Ovary (tissue), 9 donors: Measurements from ENCODE around the gene ATP2C2. TPM values are rescaled to one million over a fixed set of nuclear protein-coding genes. Genes with fewer than 3 reads are reported as not detected.

ENCODE experiments used
- DNase-seq, 5 donors: peaks; one replicate each; pipeline ENCODE4 v3.0.0-alpha.2; 2019 to 2020
- H3K27ac ChIP-seq, 2 donors: fragments of 200-600 bp; one replicate each; pipeline versions ENCODE4 v1.5.1 to v1.8.0; 2019 to 2022
- H3K27me3 ChIP-seq: fragments of 200-600 bp; one replicate; pipeline ENCODE4 v1.8.0; 2022
- H3K36me3 ChIP-seq: fragments of 200-600 bp; sonication (generic); one replicate; pipeline ENCODE4 v1.5.1; 2019
- H3K4me1 ChIP-seq: one replicate; pipeline ENCODE4 v1.8.1; 2013; ENCODE audit warnings: mild to moderate bottlenecking, moderate library complexity; ENCODE audit not compliant: insufficient read depth
- H3K4me3 ChIP-seq: fragments of 200-600 bp; sonication (generic); one replicate; pipeline ENCODE4 v1.5.1; 2017
- H3K9me3 ChIP-seq, 2 donors: fragments of 200-600 bp in 1 of 2; sonication (generic) in 1 of 2; one replicate each; pipeline versions ENCODE4 v1.5.1 to v1.8.1; 2013 to 2019; ENCODE audit warnings: mild to moderate bottlenecking in 1 of 2, moderate library complexity in 1 of 2
- EP300 ChIP-seq: sonication (generic); formaldehyde crosslinking; IDR thresholded peaks from one replicate; pipeline ENCODE4 v1.6.1; 2017; ENCODE audit warnings: antibody characterized with exemption
- POLR2A ChIP-seq: fragments of 450-650 bp; IDR thresholded peaks from one replicate; pipeline ENCODE4 v1.6.1; 2017; ENCODE audit warnings: antibody characterized with exemption, mild to moderate bottlenecking, moderate library complexity
- WGBS, 3 donors: extraction: QIAGEN DNeasy Blood & Tissue Kit in 1 of 3; methylation state at CpG; one replicate each; pipeline versions ENCODE4 v1.1.5 to v1.1.7; 2013 to 2017; 5-methylcytosine and 5-hydroxymethylcytosine counted together
- intact Hi-C, 4 donors: fragments of 100-400 bp; cut with DNase I; formaldehyde crosslinking; loops; one replicate each; pipeline versions ENCODE4 v1.11.0 to v1.15.1; 2022 to 2023
- polyA plus RNA-seq, 2 donors: library from polyadenylated mRNA; stranded (reverse); fragments of 200-250 nt in 1 of 2; fragments of 350-450 nt in 1 of 2; fragmentation: Illumina TruSeq in 1 of 2; extraction: RNeasy Lipid Tissue Mini Kit (QIAGEN cat#74804) in 1 of 2; gene quantifications; one replicate each; pipeline ENCODE4 v1.2.3, GENCODE V29; 2013 to 2014
- total RNA-seq, 7 donors: library from RNA; depleted of rRNA in 2 of 7; stranded (reverse); fragments of >200 nt in 2 of 7; fragmentation: NEBNext Ultra II Directional in 3 of 7; extraction: Animal tissue kit (Norgen Biotek cat#: 25700) in 3 of 7; gene quantifications; one replicate each; pipeline versions ENCODE4 v1.1.0 to v1.2.4, GENCODE V29; 2016 to 2023
- TF ChIP-seq, protein P1 (sequence below), 3 donors: fragments of 450-650 bp in 2 of 3; fragments of 200-600 bp in 1 of 3; IDR thresholded peaks; one replicate each; pipeline versions ENCODE4 v1.5.1 to v1.8.0; 2016 to 2022; ENCODE audit warnings: antibody characterized with exemption in 3 of 3, mild to moderate bottlenecking in 1 of 3
- donor health status: DM: no; HTN: no; CAD: no; lungs with moderate emphysema.
- donor health status: DM: no; HTN: no; CAD: no.
- donor health status: Bipolar disorder and iron deficiency.
- donor health status: DM: yes; HTN: yes; CAD: no.
- donor health status: DM: no; HTN: no; CAD: no.
- donor health status: DM: yes; HTN: yes; CAD: no.

The ATP2C2 gene
- total and polyA plus RNA-seq, 9 donors: 0.10 to 8.5 (median 1.3) TPM; not detected in 3

GRCh38 chr16:84444476-84444875, 76.1 kb downstream of the ATP2C2 start:
- no peak for DNase-seq
- WGBS, 3 donors: 84 to 87% (median 85%) methylated on average over 8 of the region's 8 CpGs
- intact Hi-C loops: no loop called here

DNA sequence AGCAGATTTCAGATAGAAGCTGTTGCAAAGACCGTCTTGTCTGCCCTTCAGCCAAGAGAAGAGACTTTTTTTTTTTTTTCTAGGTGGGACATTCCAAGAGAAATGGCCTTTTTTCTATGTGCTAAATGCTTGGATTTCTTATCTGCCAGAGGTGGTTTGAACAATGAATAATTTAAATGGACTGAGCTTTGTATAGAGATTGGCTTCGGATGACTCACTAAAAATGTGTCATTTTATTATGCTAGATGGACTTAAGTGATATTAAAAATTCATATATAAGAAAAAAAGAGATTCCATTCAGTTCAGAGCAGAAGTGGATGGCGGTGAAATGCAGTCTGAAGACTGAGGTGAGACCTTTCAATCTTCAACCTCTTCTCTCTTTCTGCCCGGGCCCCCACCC, 77.7 kb downstream of the ATP2C2 start:
- 63 to 70% (median 66%) methylated on average over 4 of the region's 4 CpGs for WGBS, 3 donors
- no peaks in the 10 kb centered on the region for H3K4me1 ChIP-seq

More at GRCh38 chr16:84444476-84444875, 76.1 kb downstream of the ATP2C2 start:
- TF ChIP-seq EP300 (no peak), POLR2A (no peak)
- TF ChIP-seq, protein P1, sequence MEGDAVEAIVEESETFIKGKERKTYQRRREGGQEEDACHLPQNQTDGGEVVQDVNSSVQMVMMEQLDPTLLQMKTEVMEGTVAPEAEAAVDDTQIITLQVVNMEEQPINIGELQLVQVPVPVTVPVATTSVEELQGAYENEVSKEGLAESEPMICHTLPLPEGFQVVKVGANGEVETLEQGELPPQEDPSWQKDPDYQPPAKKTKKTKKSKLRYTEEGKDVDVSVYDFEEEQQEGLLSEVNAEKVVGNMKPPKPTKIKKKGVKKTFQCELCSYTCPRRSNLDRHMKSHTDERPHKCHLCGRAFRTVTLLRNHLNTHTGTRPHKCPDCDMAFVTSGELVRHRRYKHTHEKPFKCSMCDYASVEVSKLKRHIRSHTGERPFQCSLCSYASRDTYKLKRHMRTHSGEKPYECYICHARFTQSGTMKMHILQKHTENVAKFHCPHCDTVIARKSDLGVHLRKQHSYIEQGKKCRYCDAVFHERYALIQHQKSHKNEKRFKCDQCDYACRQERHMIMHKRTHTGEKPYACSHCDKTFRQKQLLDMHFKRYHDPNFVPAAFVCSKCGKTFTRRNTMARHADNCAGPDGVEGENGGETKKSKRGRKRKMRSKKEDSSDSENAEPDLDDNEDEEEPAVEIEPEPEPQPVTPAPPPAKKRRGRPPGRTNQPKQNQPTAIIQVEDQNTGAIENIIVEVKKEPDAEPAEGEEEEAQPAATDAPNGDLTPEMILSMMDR (IDR thresholded peaks at IDR 0.05): no peak
- Histone ChIP-seq H3K9me3 (no peaks in the 10 kb centered on the region), H3K4me3 (no peak overlapping the region), H3K27ac (no peak overlapping the region), H3K27me3 (no peaks in the 10 kb centered on the region), H3K36me3 (no peaks in the 10 kb centered on the region), H3K4me1 (no peaks in the 10 kb centered on the region)

GRCh38 chr16:84446596-84447392, 78.5 kb downstream of the ATP2C2 start:
- 28 to 31% (median 31%) methylated on average over 14 of the region's 14 CpGs for WGBS, 3 donors
- no peak overlapping the region for H3K4me3 ChIP-seq
- TF ChIP-seq, protein P1 (IDR thresholded peaks at IDR 0.05): no peak
- no peak overlapping the region for H3K27ac ChIP-seq
- no peaks in the 10 kb centered on the region for H3K36me3 ChIP-seq
- no peaks in the 10 kb centered on the region for H3K27me3 ChIP-seq
- intact Hi-C loops: no loop called here
- no peaks in the 10 kb centered on the region for H3K9me3 ChIP-seq
- no peak for DNase-seq
- no peaks in the 10 kb centered on the region for H3K4me1 ChIP-seq

More for the DNA sequence above, 77.7 kb downstream of the ATP2C2 start:
- no peak overlapping the region for H3K4me3 ChIP-seq
- H3K27me3 ChIP-seq: no peaks in the 10 kb centered on the region
- no peaks in the 10 kb centered on the region for H3K9me3 ChIP-seq
- intact Hi-C loops: no loop called here
- no peaks in the 10 kb centered on the region for H3K36me3 ChIP-seq
- no peak for TF ChIP-seq EP300
- no peak for TF ChIP-seq POLR2A
- no peak for DNase-seq
- H3K27ac ChIP-seq: no peak overlapping the region

GRCh38 chr16:84448444-84448843, 80.1 kb downstream of the ATP2C2 start:
- Histone ChIP-seq H3K27me3 (no peaks in the 10 kb centered on the region), H3K27ac (no peak overlapping the region), H3K4me3 (no peak overlapping the region), H3K9me3 (no peaks in the 10 kb centered on the region), H3K36me3 (no peaks in the 10 kb centered on the region), H3K4me1 (no peaks in the 10 kb centered on the region)
- intact Hi-C loops: no loop called here
- 91 to 95% (median 94%) methylated on average over 10 of the region's 10 CpGs for WGBS, 3 donors
- TF ChIP-seq EP300 (no peak), POLR2A (no peak)
- TF ChIP-seq, protein P1 (IDR thresholded peaks at IDR 0.05): no peak
- DNase-seq: peak in 1 of 5 donors; percentile 19
